HG03103 (cell line): ENCODE measurements around the gene HIRIP3.
A peak's percentile ranks its signal among the peaks of the same experiment; 100 is the strongest.
"Not testable (repeated sequence)": the region's sequence is repeated elsewhere in the genome, so short reads cannot be mapped to it uniquely, and the experiment has no call there.

Source experiments
- ATAC-seq: cut with Tn5 transposase; IDR thresholded peaks from one replicate; pipeline ENCODE4 v1.9.1; 2021; ENCODE audit warnings: low read depth; ENCODE audit not compliant: unreplicated experiment

HIRIP3 gene

DNA sequence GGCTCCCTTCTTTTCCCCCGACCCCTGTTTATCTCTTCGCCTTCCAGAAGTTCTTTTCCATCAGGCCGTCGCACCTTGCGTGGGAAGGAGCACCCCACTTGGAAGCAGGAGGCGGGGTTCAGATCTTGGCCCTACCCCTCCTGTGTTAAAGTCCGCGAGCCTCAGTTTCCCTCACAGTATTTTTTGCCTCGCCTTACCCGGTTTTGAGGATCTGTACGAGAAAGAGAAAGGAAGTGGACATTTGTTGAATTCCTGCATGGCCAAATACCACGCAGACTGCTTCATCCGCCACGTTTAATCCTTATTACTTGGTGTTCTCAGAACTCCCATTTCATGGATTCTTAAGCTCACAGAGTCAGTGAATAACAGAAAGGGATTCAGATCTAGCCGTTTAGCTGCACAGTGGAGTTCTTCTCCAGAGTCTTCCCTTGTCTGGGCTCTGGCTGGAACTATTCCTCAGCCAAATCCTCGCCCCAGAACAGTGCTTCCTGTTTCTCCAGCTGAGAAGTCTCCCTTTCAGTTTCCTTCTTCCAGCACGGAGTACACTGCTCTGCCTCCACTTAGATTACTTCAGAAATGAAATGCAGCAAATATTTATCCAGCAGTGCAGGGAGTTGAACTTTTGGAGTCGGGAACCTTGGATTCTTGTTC lies 32.9 kb downstream of the HIRIP3 start:
- ATAC-seq = no peak

DNA sequence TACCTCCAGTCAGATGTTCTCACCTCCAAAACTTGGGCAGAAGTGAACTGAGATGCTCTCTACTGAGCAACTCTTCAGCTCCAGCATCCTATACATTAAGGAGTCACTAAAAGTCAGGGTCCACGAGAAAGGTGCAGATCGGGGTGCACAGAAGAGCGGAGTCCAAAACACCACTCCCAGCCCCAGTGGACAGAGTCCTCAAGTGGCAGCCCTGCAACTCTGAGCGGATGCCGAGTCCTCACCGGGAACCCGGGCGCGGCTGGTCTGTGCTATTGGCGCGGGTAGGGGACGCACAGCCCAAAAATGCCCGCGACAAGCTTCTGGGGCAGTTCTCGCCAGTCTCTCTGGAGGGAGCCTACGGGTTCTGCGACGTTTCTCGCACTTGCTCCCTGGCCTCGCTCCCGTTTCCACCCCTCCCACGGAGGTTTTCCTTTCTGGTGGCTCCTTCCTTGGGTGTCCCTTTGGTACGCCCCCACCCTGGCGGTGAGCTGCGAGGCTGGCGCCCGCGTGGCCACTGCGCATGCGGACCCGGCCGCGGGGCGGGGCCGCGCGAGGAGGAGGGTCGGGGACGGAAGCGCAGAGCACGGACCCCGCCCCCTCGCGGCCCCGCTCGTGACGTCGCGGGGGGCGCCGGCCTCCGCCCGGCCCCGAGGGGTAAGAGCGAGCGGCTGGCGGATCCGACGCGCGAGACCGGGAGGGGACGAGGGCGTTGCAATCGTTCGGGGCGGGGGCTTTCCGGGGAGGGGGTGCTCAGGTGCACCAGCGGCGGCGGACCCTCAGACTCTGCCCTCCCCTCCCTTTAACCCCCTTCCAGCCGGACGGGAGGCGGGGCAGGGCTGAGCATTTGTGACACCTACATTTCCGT lies 33.7 kb downstream of the HIRIP3 start, which contains the start of gene TMEM219:
TMEM219 (plus strand) TSS at position 601 of the 865 bp plus-strand sequence. CDS start 1,065 bp downstream, outside the sequence.
- peak; percentile 61 for ATAC-seq

DNA sequence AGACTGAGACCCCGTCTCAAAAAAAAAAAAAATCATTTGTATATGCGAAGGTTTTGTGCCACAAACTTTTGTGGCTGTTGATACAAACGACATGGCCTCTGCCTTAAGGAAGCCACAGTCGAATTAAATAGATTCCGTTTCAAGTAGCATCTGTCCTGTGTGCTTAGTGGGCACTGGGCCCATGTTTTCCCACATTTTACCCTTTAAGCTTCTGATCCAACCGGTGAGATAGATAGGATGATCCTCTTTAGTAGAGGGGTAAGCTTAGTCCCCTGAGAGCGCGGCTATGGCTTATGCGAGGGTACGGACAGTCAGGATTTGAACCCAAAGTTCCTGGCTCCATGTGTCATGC lies 34.3 kb downstream of the HIRIP3 start:
- ATAC-seq = no peak

DNA sequence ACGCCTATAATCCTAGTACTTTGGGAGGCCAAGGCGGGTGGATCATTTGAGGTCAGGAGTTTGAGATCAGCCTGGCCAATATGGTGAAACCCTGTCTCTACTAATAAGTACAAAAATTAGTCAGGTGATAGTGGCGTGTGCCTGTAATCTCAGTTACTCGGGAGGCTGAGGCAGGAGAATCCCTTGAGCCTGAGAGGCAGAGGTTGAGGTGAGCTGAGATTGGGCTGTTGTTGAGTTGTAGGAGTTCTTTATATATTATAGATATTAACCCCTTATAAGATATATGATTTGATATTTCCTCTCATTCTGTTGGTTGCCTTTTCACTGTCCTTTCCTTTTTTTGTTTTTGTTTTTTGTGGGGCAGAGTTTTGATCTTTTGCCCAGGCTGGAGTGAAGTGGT lies 35.6 kb downstream of the HIRIP3 start:
- not testable (repeated sequence) for ATAC-seq

DNA sequence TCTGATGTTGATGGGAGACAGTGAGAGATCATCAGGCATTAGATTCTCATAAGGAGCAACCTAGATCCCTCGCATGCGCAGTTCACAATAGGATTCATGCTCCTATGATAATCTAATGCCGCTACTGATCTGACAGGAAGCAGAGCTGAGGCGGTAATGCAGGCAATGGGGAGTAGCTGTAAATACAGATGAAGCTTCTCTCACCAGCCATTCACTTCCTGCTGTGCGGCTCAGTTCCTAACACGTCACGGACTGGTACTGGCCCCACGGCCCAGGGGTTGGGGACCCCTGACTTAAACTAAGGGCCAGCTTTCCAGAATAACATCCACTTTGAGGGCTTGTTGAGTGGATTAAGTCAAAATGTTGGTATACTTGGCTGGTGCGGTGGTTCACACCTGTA lies 36.1 kb downstream of the HIRIP3 start:
- ATAC-seq = no peak

DNA sequence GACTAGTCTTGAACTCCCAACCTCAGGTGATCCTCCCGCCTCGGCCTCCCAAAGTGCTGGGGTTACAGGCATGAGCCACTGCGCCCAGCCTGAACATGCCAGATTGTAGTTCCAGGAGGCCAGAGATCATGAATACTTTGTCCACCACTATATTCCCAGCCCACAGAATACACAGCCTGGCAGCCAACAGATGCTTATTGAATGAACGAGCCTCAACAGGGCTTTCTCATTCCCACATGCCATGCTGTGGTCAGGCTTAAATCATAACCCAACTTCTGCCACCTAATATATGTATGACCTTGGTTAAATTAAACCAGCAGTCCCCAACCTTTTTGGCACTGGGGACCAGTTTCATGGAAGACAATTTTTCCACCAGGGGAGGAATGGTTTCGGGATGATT lies 36.7 kb downstream of the HIRIP3 start:
- ATAC-seq = no peak

DNA sequence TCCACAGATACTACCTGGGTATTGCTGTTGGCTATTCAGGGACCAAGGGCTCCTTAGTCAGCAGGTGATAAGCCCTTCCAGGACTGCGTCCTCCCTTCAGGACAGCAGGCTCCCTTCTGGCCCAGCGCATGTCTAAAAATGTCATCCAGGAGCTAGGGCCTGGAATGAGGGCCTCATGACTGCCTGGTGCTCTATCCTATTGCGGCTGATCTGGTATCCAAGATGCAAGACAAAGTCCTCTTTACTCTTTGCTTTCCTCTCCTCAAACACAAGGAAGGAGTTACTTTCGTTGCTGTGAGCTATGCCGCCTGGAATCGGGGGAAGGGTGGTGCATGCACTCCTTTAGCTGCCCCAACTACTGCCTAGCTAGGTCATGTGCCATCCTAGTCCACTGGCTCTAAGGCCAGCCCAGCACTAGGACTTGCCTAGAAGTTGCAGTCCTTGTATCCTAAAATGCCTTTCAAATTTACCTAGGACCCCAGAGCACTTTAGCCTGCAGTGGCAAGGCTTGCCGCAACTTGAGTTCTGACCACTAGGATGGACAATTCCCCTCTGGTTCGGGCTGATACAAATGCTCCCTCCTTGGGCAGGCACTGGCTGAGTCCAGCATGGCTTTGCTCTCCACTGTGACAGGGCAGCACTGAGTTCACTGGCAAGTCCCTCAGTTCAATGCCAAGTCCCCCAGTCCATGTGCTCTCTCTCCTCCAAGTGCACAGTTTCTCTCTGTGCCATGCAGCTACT lies 43.6 kb downstream of the HIRIP3 start:
- no peak for ATAC-seq

DNA sequence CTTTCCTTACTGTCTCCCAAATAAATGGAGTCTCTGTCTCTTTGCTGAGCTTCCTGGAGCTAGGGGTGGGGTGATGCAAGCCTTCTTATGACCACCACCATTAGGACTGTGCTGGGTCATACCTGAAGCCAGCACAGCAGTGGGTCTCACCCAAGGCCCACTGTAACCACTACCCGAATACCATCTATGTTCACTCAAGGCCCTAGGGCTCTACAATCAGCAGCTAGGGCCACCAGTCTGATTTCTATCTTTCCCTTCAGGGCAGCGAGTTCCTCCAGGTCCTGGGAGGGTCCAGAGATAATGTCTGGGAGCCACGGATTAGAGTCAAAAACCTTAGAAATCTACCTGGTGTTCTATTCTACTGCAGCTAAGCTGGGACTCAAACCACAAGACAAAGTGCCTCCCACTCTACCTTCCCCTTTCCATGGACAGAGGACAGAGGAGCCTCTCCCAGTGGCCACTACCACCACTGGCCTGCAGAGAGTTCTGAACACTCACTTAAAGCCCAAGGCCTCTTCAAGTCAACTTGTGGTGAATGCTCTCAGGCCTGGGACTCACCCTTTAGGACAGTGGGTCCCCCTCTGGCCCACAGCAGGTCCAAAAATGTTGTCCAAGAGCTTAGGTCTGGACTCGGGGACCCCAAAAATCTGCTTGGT lies 44.5 kb downstream of the HIRIP3 start:
- no peak for ATAC-seq

DNA sequence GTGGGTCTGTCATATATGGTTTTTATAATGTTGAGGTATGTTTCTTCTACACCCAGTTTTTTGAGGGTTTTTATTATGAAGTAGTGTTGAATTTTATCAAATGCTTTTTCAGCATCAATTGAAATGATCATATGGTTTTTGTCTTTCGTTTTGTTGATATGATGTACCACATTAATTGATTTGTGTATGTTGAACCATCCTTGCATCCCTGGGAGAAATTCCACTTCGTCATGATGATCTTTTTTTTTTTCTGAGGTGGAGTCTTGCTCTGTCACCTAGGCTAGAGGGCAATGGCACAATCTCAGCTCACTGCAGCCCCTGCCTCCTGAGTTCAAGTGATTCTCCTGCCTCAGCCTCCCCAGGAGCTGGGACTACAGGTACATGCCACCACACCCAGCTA lies 47.5 kb downstream of the HIRIP3 start:
- no peak for ATAC-seq

DNA sequence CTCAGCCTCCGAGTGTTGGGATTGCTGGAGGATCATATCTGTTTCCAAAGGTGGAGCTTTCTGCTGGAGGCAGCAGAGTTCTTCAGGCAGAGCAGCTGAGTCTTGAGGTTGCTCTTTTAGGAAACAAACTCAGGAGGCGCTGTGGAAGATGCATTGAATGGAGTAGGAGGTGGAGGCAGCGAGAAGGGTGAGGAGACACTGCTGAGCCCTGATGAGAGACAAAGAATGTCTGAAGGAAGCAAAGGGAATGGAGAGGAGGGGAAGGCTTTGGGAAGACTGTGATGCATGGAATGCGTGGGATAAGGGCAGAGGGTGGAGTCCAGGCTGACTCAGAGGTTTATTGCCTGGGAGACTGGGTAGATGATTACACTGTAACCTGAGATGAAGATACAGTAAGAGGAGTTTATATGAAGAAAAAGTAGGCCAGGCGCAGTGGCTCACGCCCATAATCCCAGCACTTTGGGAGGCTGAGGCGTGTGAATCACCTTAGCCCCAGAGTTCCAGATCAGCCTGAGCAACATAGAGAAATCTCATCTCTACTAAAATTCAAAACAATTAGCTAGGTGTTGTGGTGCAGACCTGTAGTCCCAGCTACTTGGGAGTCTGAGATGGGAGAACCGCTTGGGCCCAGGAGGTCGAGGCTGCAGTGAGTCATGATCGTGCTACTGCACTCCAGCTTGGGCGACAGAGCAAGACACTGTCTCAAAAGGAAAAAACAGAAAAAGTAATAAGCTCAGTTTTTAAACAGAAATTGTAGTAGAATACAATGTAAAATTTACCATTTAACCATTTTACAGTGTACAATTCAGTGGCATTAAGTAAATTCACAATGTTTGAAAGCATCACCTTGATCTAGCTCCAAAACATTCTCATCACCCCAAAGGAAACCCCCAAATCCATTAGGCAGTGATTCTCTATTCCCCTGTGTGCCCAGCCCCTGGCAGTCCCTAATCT lies 51.3 kb downstream of the HIRIP3 start:
- ATAC-seq = no peak
